PFSK-1 (cell line): ENCODE data around the gene JDP2.

Source experiments
- POLR2AphosphoS5 ChIP-seq: IDR thresholded peaks from 2 replicates; pipeline ENCODE4 v1.6.1; 2012; ENCODE audit warnings: low read depth, mild to moderate bottlenecking, control low read depth, low read length, moderate library complexity
- REST ChIP-seq, 2 experiments: IDR thresholded peaks; 2 replicates each; pipeline versions ENCODE4 v1.6.1 to v1.8.0; 2011 to 2012; ENCODE audit warnings: low read depth in 2 of 2, low read length in 2 of 2, control low read depth in 1 of 2, inconsistent platforms in 1 of 2, mild to moderate bottlenecking in 1 of 2, moderate library complexity in 1 of 2; ENCODE audit not compliant: insufficient read depth in 1 of 2
- TAF1 ChIP-seq: IDR thresholded peaks from 2 replicates; pipeline ENCODE4 v1.6.1; 2012; ENCODE audit warnings: low read length, control low read depth, borderline replicate concordance; ENCODE audit not compliant: insufficient read depth

- no peak for TF ChIP-seq REST (IDR thresholded peaks at IDR 0.05; ENCODE audit: insufficient read depth in 1 of 2, low read depth in 2 of 2, low read length in 2 of 2)
- TF ChIP-seq POLR2AphosphoS5: no peak
- TF ChIP-seq TAF1: no peak
Observed at GRCh38 chr14:75484711-75485429, 57.0 kb downstream of the JDP2 start.
